ENCODE measurements around the gene OLFML2A. TPM values are rescaled to one million over a fixed set of nuclear protein-coding genes. Genes with fewer than 3 reads are reported as not detected.

OLFML2A gene
- total RNA-seq, 1 experiment from 2014 or later: 1.4 TPM

- TF ChIP-seq EZH2 (IDR thresholded peaks at IDR 0.05; ENCODE audit: borderline replicate concordance, low read depth, low read length, poor library complexity, severe bottlenecking): no peak
- TF ChIP-seq CTCF (conservative IDR thresholded peaks at IDR 0.05; ENCODE audit: low read depth, low read length): no peak
- ChIA-PET POLR2A (ENCODE audit: low non-redundant PET) (no interaction called here), CTCF (no interaction called here)
- Histone ChIP-seq H3K4me1 (ENCODE audit: insufficient read depth, low read length, poor library complexity, severe bottlenecking) (peaks cover 4% of the 10 kb centered on the region), H3K4me3 (ENCODE audit: low read depth, low read length, poor library complexity, severe bottlenecking) (no peak overlapping the region), H3K9me3 (ENCODE audit: low read depth, low read length, poor library complexity, severe bottlenecking) (no peaks in the 10 kb centered on the region), H3K27ac (ENCODE audit: low read depth, low read length, poor library complexity, severe bottlenecking) (no peak overlapping the region), H3K27me3 (replicated peaks; ENCODE audit: insufficient read depth, low read depth, low read length, poor library complexity) (no peaks in the 10 kb centered on the region), H3K36me3 (ENCODE audit: insufficient read depth, low read length, poor library complexity, severe bottlenecking) (no peaks in the 10 kb centered on the region)
- BruUV-seq (replicated peaks): no TSS peak
- intact Hi-C loops (cut with micrococcal nuclease; ENCODE audit: unreplicated experiment): no loop called here
- no peak for DNase-seq (ENCODE audit: low spot score)
Observed at GRCh38 chr9:124747065-124747464, 29.9 kb upstream of the OLFML2A start.

GRCh38 chr9:124749284-124749683 lies 27.6 kb upstream of the OLFML2A start:
- ChIA-PET CTCF (no interaction called here), POLR2A (ENCODE audit: low non-redundant PET) (no interaction called here)
- TF ChIP-seq CTCF (conservative IDR thresholded peaks at IDR 0.05; ENCODE audit: low read depth, low read length) (no peak), EZH2 (IDR thresholded peaks at IDR 0.05; ENCODE audit: borderline replicate concordance, low read depth, low read length, poor library complexity, severe bottlenecking) (no peak)
- no peak for DNase-seq (ENCODE audit: low spot score)
- intact Hi-C loops (cut with micrococcal nuclease; ENCODE audit: unreplicated experiment): no loop called here
- Histone ChIP-seq H3K4me3 (ENCODE audit: low read depth, low read length, poor library complexity, severe bottlenecking) (no peak overlapping the region), H3K4me1 (ENCODE audit: insufficient read depth, low read length, poor library complexity, severe bottlenecking) (peaks cover 8% of the 10 kb centered on the region), H3K27ac (ENCODE audit: low read depth, low read length, poor library complexity, severe bottlenecking) (no peak overlapping the region), H3K27me3 (replicated peaks; ENCODE audit: insufficient read depth, low read depth, low read length, poor library complexity) (no peaks in the 10 kb centered on the region), H3K36me3 (ENCODE audit: insufficient read depth, low read length, poor library complexity, severe bottlenecking) (no peaks in the 10 kb centered on the region), H3K9me3 (ENCODE audit: low read depth, low read length, poor library complexity, severe bottlenecking) (no peaks in the 10 kb centered on the region)
- no TSS peak for BruUV-seq (replicated peaks)

- TF ChIP-seq EZH2 (IDR thresholded peaks at IDR 0.05; ENCODE audit: borderline replicate concordance, low read depth, low read length, poor library complexity, severe bottlenecking) (no peak), CTCF (conservative IDR thresholded peaks at IDR 0.05; ENCODE audit: low read depth, low read length) (no peak)
- BruUV-seq (replicated peaks): no TSS peak
- ChIA-PET CTCF (no interaction called here), POLR2A (ENCODE audit: low non-redundant PET) (no interaction called here)
- H3K9me3 ChIP-seq (ENCODE audit: low read depth, low read length, poor library complexity, severe bottlenecking): no peaks in the 10 kb centered on the region
- DNase-seq (ENCODE audit: low spot score): no peak
- no peaks in the 10 kb centered on the region for H3K36me3 ChIP-seq (ENCODE audit: insufficient read depth, low read length, poor library complexity, severe bottlenecking)
- peaks cover 13% of the 10 kb centered on the region for H3K4me1 ChIP-seq (ENCODE audit: insufficient read depth, low read length, poor library complexity, severe bottlenecking)
- no peak overlapping the region for H3K27ac ChIP-seq (ENCODE audit: low read depth, low read length, poor library complexity, severe bottlenecking)
- intact Hi-C loops (cut with micrococcal nuclease; ENCODE audit: unreplicated experiment): no loop called here
- H3K27me3 ChIP-seq (replicated peaks; ENCODE audit: insufficient read depth, low read depth, low read length, poor library complexity): no peaks in the 10 kb centered on the region
- H3K4me3 ChIP-seq (ENCODE audit: low read depth, low read length, poor library complexity, severe bottlenecking): no peak overlapping the region
Observed at GRCh38 chr9:124749781-124750180, 27.2 kb upstream of the OLFML2A start.

Measured in A673 (cell line).